Cardiac muscle cell (in vitro differentiated cells and primary cell): Measurements from ENCODE around the gene MPPED2. TPM values are rescaled to one million over a fixed set of nuclear protein-coding genes. Genes with fewer than 3 reads are reported as not detected.

ENCODE experiments used
- DNase-seq, 2 donors: peaks; one replicate each; pipeline versions ENCODE4 v3.0.0 to v3.0.0-alpha.2; 2010 to 2017; ENCODE audit warnings: low read depth in 1 of 2, low spot score in 1 of 2
- H3K27ac ChIP-seq: fragments of 200-600 bp; sonication (generic); 2 replicates; pipeline ENCODE4 v1.5.1; 2016
- H3K27me3 ChIP-seq: fragments of 200-600 bp; sonication (generic); 2 replicates; pipeline ENCODE4 v1.6.0; 2016; ENCODE audit warnings: control low read depth
- H3K36me3 ChIP-seq: fragments of 200-600 bp; sonication (generic); 2 replicates; pipeline ENCODE4 v1.5.1; 2016; ENCODE audit warnings: control low read depth
- H3K4me1 ChIP-seq: fragments of 200-600 bp; sonication (generic); 2 replicates; pipeline ENCODE4 v1.8.1; 2017; ENCODE audit warnings: low read depth, mild to moderate bottlenecking, mixed run types
- H3K4me3 ChIP-seq: fragments of 200-600 bp; sonication (generic); 2 replicates; pipeline ENCODE4 v1.5.1; 2016; ENCODE audit warnings: mild to moderate bottlenecking
- H3K9me3 ChIP-seq: fragments of 200-600 bp; sonication (generic); 2 replicates; pipeline ENCODE4 v1.5.1; 2017; ENCODE audit warnings: low read depth, mild to moderate bottlenecking, control low read depth
- polyA plus RNA-seq: library from polyadenylated mRNA; unstranded; fragments of >200 nt; fragmentation: Nextera tagmentation; extraction: Ambion mirVana; gene quantifications from 2 replicates; pipeline ENCODE4 v1.2.1, GENCODE V29; 2016
- total RNA-seq: library from RNA; depleted of rRNA; stranded (reverse); fragments of >200 nt; gene quantifications from 2 replicates; pipeline ENCODE4 v1.2.3, GENCODE V29; 2016
- TF ChIP-seq, protein P1 (sequence below): IDR thresholded peaks from 2 replicates; pipeline ENCODE4 v1.5.1; 2012; ENCODE audit warnings: low read depth, mild to moderate bottlenecking, low read length

Gene MPPED2
- total and polyA plus RNA-seq, 2 experiments from 2014 or later = 32.5 to 54.4 TPM

DNA sequence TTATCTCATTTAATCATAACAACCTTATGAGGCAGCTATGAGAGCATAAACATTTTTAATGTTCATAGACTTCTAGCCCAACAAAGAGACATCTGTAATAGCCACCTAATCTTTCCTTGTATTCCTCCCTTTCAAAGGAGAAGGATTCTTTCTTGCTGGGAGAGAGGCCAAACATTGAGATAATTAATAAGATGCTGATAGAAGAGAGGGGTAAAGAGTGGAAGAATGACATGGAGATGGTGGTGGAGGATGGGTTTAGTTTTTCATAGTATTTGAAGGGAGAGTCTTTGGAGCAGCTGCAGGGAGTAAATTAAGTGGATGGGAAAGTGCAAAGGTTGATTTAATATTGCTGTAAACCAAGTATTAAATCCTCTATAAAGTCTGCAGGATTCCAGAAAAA, 205.3 kb downstream of the MPPED2 start:
- no peak for DNase-seq
- TF ChIP-seq, protein P1, sequence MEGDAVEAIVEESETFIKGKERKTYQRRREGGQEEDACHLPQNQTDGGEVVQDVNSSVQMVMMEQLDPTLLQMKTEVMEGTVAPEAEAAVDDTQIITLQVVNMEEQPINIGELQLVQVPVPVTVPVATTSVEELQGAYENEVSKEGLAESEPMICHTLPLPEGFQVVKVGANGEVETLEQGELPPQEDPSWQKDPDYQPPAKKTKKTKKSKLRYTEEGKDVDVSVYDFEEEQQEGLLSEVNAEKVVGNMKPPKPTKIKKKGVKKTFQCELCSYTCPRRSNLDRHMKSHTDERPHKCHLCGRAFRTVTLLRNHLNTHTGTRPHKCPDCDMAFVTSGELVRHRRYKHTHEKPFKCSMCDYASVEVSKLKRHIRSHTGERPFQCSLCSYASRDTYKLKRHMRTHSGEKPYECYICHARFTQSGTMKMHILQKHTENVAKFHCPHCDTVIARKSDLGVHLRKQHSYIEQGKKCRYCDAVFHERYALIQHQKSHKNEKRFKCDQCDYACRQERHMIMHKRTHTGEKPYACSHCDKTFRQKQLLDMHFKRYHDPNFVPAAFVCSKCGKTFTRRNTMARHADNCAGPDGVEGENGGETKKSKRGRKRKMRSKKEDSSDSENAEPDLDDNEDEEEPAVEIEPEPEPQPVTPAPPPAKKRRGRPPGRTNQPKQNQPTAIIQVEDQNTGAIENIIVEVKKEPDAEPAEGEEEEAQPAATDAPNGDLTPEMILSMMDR = no peak
- no peaks in the 10 kb centered on the region for H3K9me3 ChIP-seq
- no peak overlapping the region for H3K4me3 ChIP-seq
- no peaks in the 10 kb centered on the region for H3K36me3 ChIP-seq
- H3K4me1 ChIP-seq = peaks cover 21% of the 10 kb centered on the region
- no peaks in the 10 kb centered on the region for H3K27me3 ChIP-seq
- no peak overlapping the region for H3K27ac ChIP-seq

DNA sequence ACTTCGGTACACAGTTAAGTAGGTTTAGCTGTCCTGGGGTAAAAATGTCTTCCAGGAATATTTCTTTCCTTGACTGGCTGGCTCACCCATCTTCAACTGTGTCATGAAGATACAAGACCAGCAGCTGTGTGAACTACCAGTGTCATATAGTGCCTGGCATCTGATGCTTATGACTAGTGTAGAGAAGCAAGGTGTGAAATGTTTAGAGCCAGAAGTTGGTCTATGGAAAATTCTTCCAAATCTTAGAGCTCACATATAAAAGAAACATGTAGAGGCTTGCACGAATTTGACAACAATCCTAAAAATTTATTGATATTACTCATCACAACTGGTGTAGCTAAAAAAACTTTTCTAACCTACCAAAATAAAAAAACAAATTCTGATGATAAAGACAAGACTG, 208.8 kb downstream of the MPPED2 start:
- no peaks in the 10 kb centered on the region for H3K27me3 ChIP-seq
- TF ChIP-seq, protein P1 = no peak
- H3K36me3 ChIP-seq = no peaks in the 10 kb centered on the region
- no peak for DNase-seq
- H3K4me1 ChIP-seq = peaks cover 21% of the 10 kb centered on the region
- no peak overlapping the region for H3K27ac ChIP-seq
- H3K9me3 ChIP-seq = no peaks in the 10 kb centered on the region
- H3K4me3 ChIP-seq = no peak overlapping the region

- TF ChIP-seq, protein P1 = no peak
- Histone ChIP-seq H3K27ac (no peak overlapping the region), H3K36me3 (no peaks in the 10 kb centered on the region), H3K27me3 (no peaks in the 10 kb centered on the region), H3K9me3 (no peaks in the 10 kb centered on the region), H3K4me1 (peaks cover 2% of the 10 kb centered on the region), H3K4me3 (no peak overlapping the region)
- no peak for DNase-seq
Observed at GRCh38 chr11:30370164-30370563, 216.0 kb downstream of the MPPED2 start.

GRCh38 chr11:30368394-30368793, 217.8 kb downstream of the MPPED2 start:
- H3K27ac ChIP-seq = no peak overlapping the region

GRCh38 chr11:30365793-30366517, 220.2 kb downstream of the MPPED2 start:
- Histone ChIP-seq H3K4me3 (no peak overlapping the region), H3K4me1 (peaks cover 14% of the 10 kb centered on the region), H3K27ac (no peak overlapping the region), H3K36me3 (no peaks in the 10 kb centered on the region), H3K27me3 (no peaks in the 10 kb centered on the region), H3K9me3 (no peaks in the 10 kb centered on the region)
- TF ChIP-seq, protein P1 = no peak
- DNase-seq = no peak

More at GRCh38 chr11:30368394-30368793, 217.8 kb downstream of the MPPED2 start:
- H3K36me3 ChIP-seq = no peaks in the 10 kb centered on the region
- peaks cover 14% of the 10 kb centered on the region for H3K4me1 ChIP-seq
- TF ChIP-seq, protein P1 = no peak
- H3K9me3 ChIP-seq = no peaks in the 10 kb centered on the region
- no peak overlapping the region for H3K4me3 ChIP-seq
- H3K27me3 ChIP-seq = no peaks in the 10 kb centered on the region
- no peak for DNase-seq
